ENCODE results near the gene SORCS1. TPM values are rescaled to one million over a fixed set of nuclear protein-coding genes. Genes with fewer than 3 reads are reported as not detected.

Gene SORCS1
- total and polyA plus RNA-seq, 2 experiments from 2014 or later = 2.9 to 8.9 TPM

- Histone ChIP-seq H3K4me3 (no peak overlapping the region), H3F3A (replicated peaks; ENCODE audit: low read depth) (no peaks in the 10 kb centered on the region), H2AFZ (no peak overlapping the region), H3K27ac (ENCODE audit: low read depth) (no peak overlapping the region), H4K20me1 (replicated peaks; ENCODE audit: insufficient read depth) (no peaks in the 10 kb centered on the region), H3K9me2 (ENCODE audit: insufficient read depth) (no peaks in the 10 kb centered on the region), H3K36me3 (ENCODE audit: insufficient read depth) (no peaks in the 10 kb centered on the region), H3K27me3 (ENCODE audit: insufficient read depth) (no peaks in the 10 kb centered on the region), H3K79me2 (replicated peaks; ENCODE audit: insufficient read depth) (no peaks in the 10 kb centered on the region), H3K4me2 (no peak overlapping the region), H3K4me1 (ENCODE audit: insufficient read depth) (no peaks in the 10 kb centered on the region)
- Mint-ChIP-seq H3K4me1 (0 out of 3 replicates have a peak, but pooled peaks cover 3% of the 10 kb centered on the region), H3K4me3 (no peak overlapping the region), H3K27me3 (ENCODE audit: insufficient read depth, low read depth, poor library complexity) (no peaks in the 10 kb centered on the region), H3K9me3 (no peaks in the 10 kb centered on the region), H3K27ac (no peak overlapping the region), H3K36me3 (ENCODE audit: low read depth) (no peaks in the 10 kb centered on the region)
- ATAC-seq (no peak), DNase-seq (ENCODE audit: low spot score) (no peak)
- TF ChIP-seq EZH2 (IDR thresholded peaks at IDR 0.05; ENCODE audit: low read depth, unreplicated experiment) (no peak), ZNF114 (CRISPR knock-in tag; IDR thresholded peaks at IDR 0.05) (no peak)
Measured at GRCh38 chr10:106592396-106592795, 572.1 kb downstream of the SORCS1 start.

GRCh38 chr10:106582291-106582690 is 582.2 kb downstream of the SORCS1 start:
- no peaks in the 10 kb centered on the region for H3F3A ChIP-seq (replicated peaks; ENCODE audit: low read depth)
- Mint-ChIP-seq H3K36me3 (ENCODE audit: low read depth) (no peaks in the 10 kb centered on the region), H3K27me3 (ENCODE audit: insufficient read depth, low read depth, poor library complexity) (no peaks in the 10 kb centered on the region), H3K27ac (no peak overlapping the region), H3K4me1 (peaks cover 9% of the 10 kb centered on the region), H3K9me3 (no peaks in the 10 kb centered on the region), H3K4me3 (no peak overlapping the region)
- no peaks in the 10 kb centered on the region for H4K20me1 ChIP-seq (replicated peaks; ENCODE audit: insufficient read depth)
- no peaks in the 10 kb centered on the region for H3K79me2 ChIP-seq (replicated peaks; ENCODE audit: insufficient read depth)
- ATAC-seq = peak; percentile 54
- H2AFZ ChIP-seq = no peak overlapping the region
- H3K27me3 ChIP-seq (ENCODE audit: insufficient read depth) = no peaks in the 10 kb centered on the region
- H3K4me1 ChIP-seq (ENCODE audit: insufficient read depth) = peaks cover 7% of the 10 kb centered on the region; the same call in 1 of the 2 replicates
- H3K9me2 ChIP-seq (ENCODE audit: insufficient read depth) = no peaks in the 10 kb centered on the region
- DNase-seq (ENCODE audit: low spot score) = no peak
- no peak overlapping the region for H3K4me3 ChIP-seq
- no peak overlapping the region for H3K4me2 ChIP-seq
- no peaks in the 10 kb centered on the region for H3K36me3 ChIP-seq (ENCODE audit: insufficient read depth)
- no peak overlapping the region for H3K27ac ChIP-seq (ENCODE audit: low read depth)
- TF ChIP-seq ETS1 (IDR thresholded peaks at IDR 0.05) = no peak
- TF ChIP-seq NANOG (IDR thresholded peaks at IDR 0.05; ENCODE audit: borderline replicate concordance) = no peak
- TF ChIP-seq, protein P1, sequence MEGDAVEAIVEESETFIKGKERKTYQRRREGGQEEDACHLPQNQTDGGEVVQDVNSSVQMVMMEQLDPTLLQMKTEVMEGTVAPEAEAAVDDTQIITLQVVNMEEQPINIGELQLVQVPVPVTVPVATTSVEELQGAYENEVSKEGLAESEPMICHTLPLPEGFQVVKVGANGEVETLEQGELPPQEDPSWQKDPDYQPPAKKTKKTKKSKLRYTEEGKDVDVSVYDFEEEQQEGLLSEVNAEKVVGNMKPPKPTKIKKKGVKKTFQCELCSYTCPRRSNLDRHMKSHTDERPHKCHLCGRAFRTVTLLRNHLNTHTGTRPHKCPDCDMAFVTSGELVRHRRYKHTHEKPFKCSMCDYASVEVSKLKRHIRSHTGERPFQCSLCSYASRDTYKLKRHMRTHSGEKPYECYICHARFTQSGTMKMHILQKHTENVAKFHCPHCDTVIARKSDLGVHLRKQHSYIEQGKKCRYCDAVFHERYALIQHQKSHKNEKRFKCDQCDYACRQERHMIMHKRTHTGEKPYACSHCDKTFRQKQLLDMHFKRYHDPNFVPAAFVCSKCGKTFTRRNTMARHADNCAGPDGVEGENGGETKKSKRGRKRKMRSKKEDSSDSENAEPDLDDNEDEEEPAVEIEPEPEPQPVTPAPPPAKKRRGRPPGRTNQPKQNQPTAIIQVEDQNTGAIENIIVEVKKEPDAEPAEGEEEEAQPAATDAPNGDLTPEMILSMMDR (conservative IDR thresholded peaks at IDR 0.05; ENCODE audit: low read depth in 2 of 2) = no peak
- no peak for TF ChIP-seq CREB1 (CRISPR knock-in tag; IDR thresholded peaks at IDR 0.05; ENCODE audit: low read depth)
- no peak for TF ChIP-seq REST (IDR thresholded peaks at IDR 0.05; ENCODE audit: unreplicated experiment)
- TF ChIP-seq STAT1 (IDR thresholded peaks at IDR 0.05; ENCODE audit: unreplicated experiment) = no peak
- TF ChIP-seq, protein P2, sequence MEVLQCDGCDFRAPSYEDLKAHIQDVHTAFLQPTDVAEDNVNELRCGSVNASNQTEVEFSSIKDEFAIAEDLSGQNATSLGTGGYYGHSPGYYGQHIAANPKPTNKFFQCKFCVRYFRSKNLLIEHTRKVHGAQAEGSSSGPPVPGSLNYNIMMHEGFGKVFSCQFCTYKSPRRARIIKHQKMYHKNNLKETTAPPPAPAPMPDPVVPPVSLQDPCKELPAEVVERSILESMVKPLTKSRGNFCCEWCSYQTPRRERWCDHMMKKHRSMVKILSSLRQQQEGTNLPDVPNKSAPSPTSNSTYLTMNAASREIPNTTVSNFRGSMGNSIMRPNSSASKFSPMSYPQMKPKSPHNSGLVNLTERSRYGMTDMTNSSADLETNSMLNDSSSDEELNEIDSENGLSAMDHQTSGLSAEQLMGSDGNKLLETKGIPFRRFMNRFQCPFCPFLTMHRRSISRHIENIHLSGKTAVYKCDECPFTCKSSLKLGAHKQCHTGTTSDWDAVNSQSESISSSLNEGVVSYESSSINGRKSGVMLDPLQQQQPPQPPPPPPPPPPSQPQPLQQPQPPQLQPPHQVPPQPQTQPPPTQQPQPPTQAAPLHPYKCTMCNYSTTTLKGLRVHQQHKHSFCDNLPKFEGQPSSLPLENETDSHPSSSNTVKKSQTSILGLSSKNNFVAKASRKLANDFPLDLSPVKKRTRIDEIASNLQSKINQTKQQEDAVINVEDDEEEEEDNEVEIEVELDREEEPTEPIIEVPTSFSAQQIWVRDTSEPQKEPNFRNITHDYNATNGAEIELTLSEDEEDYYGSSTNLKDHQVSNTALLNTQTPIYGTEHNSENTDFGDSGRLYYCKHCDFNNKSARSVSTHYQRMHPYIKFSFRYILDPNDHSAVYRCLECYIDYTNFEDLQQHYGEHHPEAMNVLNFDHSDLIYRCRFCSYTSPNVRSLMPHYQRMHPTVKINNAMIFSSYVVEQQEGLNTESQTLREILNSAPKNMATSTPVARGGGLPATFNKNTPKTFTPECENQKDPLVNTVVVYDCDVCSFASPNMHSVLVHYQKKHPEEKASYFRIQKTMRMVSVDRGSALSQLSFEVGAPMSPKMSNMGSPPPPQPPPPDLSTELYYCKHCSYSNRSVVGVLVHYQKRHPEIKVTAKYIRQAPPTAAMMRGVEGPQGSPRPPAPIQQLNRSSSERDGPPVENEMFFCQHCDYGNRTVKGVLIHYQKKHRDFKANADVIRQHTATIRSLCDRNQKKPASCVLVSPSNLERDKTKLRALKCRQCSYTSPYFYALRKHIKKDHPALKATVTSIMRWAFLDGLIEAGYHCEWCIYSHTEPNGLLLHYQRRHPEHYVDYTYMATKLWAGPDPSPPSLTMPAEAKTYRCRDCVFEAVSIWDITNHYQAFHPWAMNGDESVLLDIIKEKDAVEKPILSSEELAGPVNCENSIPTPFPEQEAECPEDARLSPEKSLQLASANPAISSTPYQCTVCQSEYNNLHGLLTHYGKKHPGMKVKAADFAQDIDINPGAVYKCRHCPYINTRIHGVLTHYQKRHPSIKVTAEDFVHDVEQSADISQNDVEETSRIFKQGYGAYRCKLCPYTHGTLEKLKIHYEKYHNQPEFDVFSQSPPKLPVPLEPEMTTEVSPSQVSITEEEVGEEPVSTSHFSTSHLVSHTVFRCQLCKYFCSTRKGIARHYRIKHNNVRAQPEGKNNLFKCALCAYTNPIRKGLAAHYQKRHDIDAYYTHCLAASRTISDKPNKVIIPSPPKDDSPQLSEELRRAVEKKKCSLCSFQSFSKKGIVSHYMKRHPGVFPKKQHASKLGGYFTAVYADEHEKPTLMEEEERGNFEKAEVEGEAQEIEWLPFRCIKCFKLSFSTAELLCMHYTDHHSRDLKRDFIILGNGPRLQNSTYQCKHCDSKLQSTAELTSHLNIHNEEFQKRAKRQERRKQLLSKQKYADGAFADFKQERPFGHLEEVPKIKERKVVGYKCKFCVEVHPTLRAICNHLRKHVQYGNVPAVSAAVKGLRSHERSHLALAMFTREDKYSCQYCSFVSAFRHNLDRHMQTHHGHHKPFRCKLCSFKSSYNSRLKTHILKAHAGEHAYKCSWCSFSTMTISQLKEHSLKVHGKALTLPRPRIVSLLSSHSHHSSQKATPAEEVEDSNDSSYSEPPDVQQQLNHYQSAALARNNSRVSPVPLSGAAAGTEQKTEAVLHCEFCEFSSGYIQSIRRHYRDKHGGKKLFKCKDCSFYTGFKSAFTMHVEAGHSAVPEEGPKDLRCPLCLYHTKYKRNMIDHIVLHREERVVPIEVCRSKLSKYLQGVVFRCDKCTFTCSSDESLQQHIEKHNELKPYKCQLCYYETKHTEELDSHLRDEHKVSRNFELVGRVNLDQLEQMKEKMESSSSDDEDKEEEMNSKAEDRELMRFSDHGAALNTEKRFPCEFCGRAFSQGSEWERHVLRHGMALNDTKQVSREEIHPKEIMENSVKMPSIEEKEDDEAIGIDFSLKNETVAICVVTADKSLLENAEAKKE (CRISPR knock-in tag; IDR thresholded peaks at IDR 0.05) = no peak
- TF ChIP-seq POLR2AphosphoS5 (IDR thresholded peaks at IDR 0.05; ENCODE audit: low read depth) = no peak
- TF ChIP-seq EZH2 (IDR thresholded peaks at IDR 0.05; ENCODE audit: low read depth, unreplicated experiment) = no peak

Data from GM23338 (cell line).